HEK293 (cell line): ENCODE measurements around the gene CLASRP.
A peak's percentile ranks its signal among the peaks of the same experiment; 100 is the strongest.

Source experiments
- KLF10 ChIP-seq: fragments of 450-650 bp; IDR thresholded peaks from 2 replicates; pipeline ENCODE4 v1.5.1; 2018; ENCODE audit warnings: missing biosample characterization, mild to moderate bottlenecking, missing genetic modification characterization
- KLF7 ChIP-seq: fragments of 450-650 bp; formaldehyde crosslinking; IDR thresholded peaks from 2 replicates; pipeline ENCODE4 v1.5.1; 2016; ENCODE audit warnings: missing biosample characterization, missing genetic modification characterization, borderline replicate concordance
- MYNN ChIP-seq: fragments of 450-650 bp; formaldehyde crosslinking; IDR thresholded peaks from 2 replicates; pipeline ENCODE4 v1.5.1; 2016; ENCODE audit warnings: missing biosample characterization, missing genetic modification characterization, borderline replicate concordance
- OSR2 ChIP-seq: fragments of 450-650 bp; formaldehyde crosslinking; IDR thresholded peaks from 2 replicates; pipeline ENCODE4 v1.5.1; 2016; ENCODE audit warnings: missing biosample characterization, missing genetic modification characterization
- SCRT1 ChIP-seq: fragments of 450-650 bp; formaldehyde crosslinking; IDR thresholded peaks from 2 replicates; pipeline ENCODE4 v1.5.1; 2016; ENCODE audit warnings: missing biosample characterization, missing genetic modification characterization, borderline replicate concordance
- SCRT2 ChIP-seq: fragments of 450-650 bp; formaldehyde crosslinking; IDR thresholded peaks from 2 replicates; pipeline ENCODE4 v1.5.1; 2016; ENCODE audit warnings: missing biosample characterization, missing genetic modification characterization
- TRIM28 ChIP-seq: IDR thresholded peaks from 2 replicates; pipeline ENCODE4 v1.6.1; 2011; ENCODE audit warnings: low read length, control low read depth, borderline replicate concordance
- ZNF157 ChIP-seq: fragments of 450-650 bp; formaldehyde crosslinking; IDR thresholded peaks from 2 replicates; pipeline ENCODE4 v1.5.1; 2016; ENCODE audit warnings: missing biosample characterization, missing genetic modification characterization
- ZNF184 ChIP-seq: fragments of 450-650 bp; IDR thresholded peaks from 2 replicates; pipeline ENCODE4 v1.5.1; 2018; ENCODE audit warnings: missing biosample characterization, mild to moderate bottlenecking, missing genetic modification characterization
- ZNF391 ChIP-seq: fragments of 450-650 bp; formaldehyde crosslinking; IDR thresholded peaks from 2 replicates; pipeline ENCODE4 v1.5.1; 2016; ENCODE audit warnings: low read depth, missing biosample characterization, missing genetic modification characterization, borderline replicate concordance
- ZNF394 ChIP-seq: fragments of 450-650 bp; formaldehyde crosslinking; IDR thresholded peaks from 2 replicates; pipeline ENCODE4 v1.5.1; 2016; ENCODE audit warnings: missing biosample characterization, missing genetic modification characterization, mild to moderate bottlenecking, moderate library complexity, borderline replicate concordance
- ZNF404 ChIP-seq: fragments of 450-650 bp; formaldehyde crosslinking; IDR thresholded peaks from 2 replicates; pipeline ENCODE4 v1.5.1; 2017; ENCODE audit warnings: missing biosample characterization, missing genetic modification characterization
- ZNF513 ChIP-seq: fragments of 450-650 bp; IDR thresholded peaks from 2 replicates; pipeline ENCODE4 v1.5.1; 2018; ENCODE audit warnings: missing biosample characterization, missing genetic modification characterization
- ZNF529 ChIP-seq: fragments of 450-650 bp; formaldehyde crosslinking; IDR thresholded peaks from 2 replicates; pipeline ENCODE4 v1.5.1; 2017; ENCODE audit warnings: missing genetic modification characterization, missing biosample characterization; ENCODE audit not compliant: insufficient replicate concordance
- ZNF560 ChIP-seq: fragments of 450-650 bp; formaldehyde crosslinking; IDR thresholded peaks from 2 replicates; pipeline ENCODE4 v1.5.1; 2017; ENCODE audit warnings: missing biosample characterization, missing genetic modification characterization, borderline replicate concordance
- ZNF571 ChIP-seq: fragments of 450-650 bp; formaldehyde crosslinking; IDR thresholded peaks from 2 replicates; pipeline ENCODE4 v1.5.0; 2017; ENCODE audit warnings: missing biosample characterization, missing genetic modification characterization
- ZNF580 ChIP-seq: fragments of 450-650 bp; formaldehyde crosslinking; IDR thresholded peaks from 2 replicates; pipeline ENCODE4 v1.5.1; 2016; ENCODE audit warnings: missing biosample characterization, missing genetic modification characterization
- ZNF645 ChIP-seq: fragments of 450-650 bp; formaldehyde crosslinking; IDR thresholded peaks from 2 replicates; pipeline ENCODE4; 2016; ENCODE audit warnings: missing biosample characterization, missing genetic modification characterization
- ZNF677 ChIP-seq: fragments of 450-650 bp; IDR thresholded peaks from 2 replicates; pipeline ENCODE4 v1.5.0; 2018; ENCODE audit warnings: missing biosample characterization, mild to moderate bottlenecking, missing genetic modification characterization, moderate library complexity
- ZNF777 ChIP-seq: fragments of 450-650 bp; formaldehyde crosslinking; IDR thresholded peaks from 2 replicates; pipeline ENCODE4 v1.5.1; 2017; ENCODE audit warnings: missing biosample characterization, missing genetic modification characterization, borderline replicate concordance
- TF ChIP-seq, protein P1 (sequence below): fragments of 450-650 bp; formaldehyde crosslinking; conservative IDR thresholded peaks from 2 replicates; pipeline ENCODE4 v1.5.1; 2016; ENCODE audit warnings: low read depth, missing biosample characterization, missing genetic modification characterization
- TF ChIP-seq, protein P2 (sequence below): fragments of 450-650 bp; formaldehyde crosslinking; conservative IDR thresholded peaks from 2 replicates; pipeline ENCODE4 v1.5.1; 2016; ENCODE audit warnings: low read depth, missing biosample characterization, missing genetic modification characterization
- TF ChIP-seq, protein P3 (sequence below): fragments of 450-650 bp; formaldehyde crosslinking; IDR thresholded peaks from 2 replicates; pipeline ENCODE4 v1.5.1; 2016; ENCODE audit warnings: missing biosample characterization, missing genetic modification characterization, low read depth

CLASRP gene

GRCh38 chr19:45092747-45093678 is 54.2 kb downstream of the CLASRP start, which contains the start of gene PPP1R37 (continued):
- TF ChIP-seq ZNF777 (tag by site-specific recombination) = no peak
- TF ChIP-seq, protein P1, sequence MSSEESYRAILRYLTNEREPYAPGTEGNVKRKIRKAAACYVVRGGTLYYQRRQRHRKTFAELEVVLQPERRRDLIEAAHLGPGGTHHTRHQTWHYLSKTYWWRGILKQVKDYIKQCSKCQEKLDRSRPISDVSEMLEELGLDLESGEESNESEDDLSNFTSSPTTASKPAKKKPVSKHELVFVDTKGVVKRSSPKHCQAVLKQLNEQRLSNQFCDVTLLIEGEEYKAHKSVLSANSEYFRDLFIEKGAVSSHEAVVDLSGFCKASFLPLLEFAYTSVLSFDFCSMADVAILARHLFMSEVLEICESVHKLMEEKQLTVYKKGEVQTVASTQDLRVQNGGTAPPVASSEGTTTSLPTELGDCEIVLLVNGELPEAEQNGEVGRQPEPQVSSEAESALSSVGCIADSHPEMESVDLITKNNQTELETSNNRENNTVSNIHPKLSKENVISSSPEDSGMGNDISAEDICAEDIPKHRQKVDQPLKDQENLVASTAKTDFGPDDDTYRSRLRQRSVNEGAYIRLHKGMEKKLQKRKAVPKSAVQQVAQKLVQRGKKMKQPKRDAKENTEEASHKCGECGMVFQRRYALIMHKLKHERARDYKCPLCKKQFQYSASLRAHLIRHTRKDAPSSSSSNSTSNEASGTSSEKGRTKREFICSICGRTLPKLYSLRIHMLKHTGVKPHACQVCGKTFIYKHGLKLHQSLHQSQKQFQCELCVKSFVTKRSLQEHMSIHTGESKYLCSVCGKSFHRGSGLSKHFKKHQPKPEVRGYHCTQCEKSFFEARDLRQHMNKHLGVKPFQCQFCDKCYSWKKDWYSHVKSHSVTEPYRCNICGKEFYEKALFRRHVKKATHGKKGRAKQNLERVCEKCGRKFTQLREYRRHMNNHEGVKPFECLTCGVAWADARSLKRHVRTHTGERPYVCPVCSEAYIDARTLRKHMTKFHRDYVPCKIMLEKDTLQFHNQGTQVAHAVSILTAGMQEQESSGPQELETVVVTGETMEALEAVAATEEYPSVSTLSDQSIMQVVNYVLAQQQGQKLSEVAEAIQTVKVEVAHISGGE = peak; percentile 44; the same call in 1 of the 2 replicates
- TF ChIP-seq KLF10 (tag by site-specific recombination) = peak; percentile 89
- TF ChIP-seq MYNN (tag by site-specific recombination) = no peak
- no peak for TF ChIP-seq ZNF529 (tag by site-specific recombination)
- peak; percentile 37; the same call in 1 of the 2 replicates for TF ChIP-seq SCRT2 (tag by site-specific recombination)
- 0 out of 2 replicates have a peak, but pooled peaks have one; percentile 45 for TF ChIP-seq TRIM28
- peak; percentile 34; the same call in 1 of the 2 replicates for TF ChIP-seq OSR2 (tag by site-specific recombination)
- TF ChIP-seq, protein P2, sequence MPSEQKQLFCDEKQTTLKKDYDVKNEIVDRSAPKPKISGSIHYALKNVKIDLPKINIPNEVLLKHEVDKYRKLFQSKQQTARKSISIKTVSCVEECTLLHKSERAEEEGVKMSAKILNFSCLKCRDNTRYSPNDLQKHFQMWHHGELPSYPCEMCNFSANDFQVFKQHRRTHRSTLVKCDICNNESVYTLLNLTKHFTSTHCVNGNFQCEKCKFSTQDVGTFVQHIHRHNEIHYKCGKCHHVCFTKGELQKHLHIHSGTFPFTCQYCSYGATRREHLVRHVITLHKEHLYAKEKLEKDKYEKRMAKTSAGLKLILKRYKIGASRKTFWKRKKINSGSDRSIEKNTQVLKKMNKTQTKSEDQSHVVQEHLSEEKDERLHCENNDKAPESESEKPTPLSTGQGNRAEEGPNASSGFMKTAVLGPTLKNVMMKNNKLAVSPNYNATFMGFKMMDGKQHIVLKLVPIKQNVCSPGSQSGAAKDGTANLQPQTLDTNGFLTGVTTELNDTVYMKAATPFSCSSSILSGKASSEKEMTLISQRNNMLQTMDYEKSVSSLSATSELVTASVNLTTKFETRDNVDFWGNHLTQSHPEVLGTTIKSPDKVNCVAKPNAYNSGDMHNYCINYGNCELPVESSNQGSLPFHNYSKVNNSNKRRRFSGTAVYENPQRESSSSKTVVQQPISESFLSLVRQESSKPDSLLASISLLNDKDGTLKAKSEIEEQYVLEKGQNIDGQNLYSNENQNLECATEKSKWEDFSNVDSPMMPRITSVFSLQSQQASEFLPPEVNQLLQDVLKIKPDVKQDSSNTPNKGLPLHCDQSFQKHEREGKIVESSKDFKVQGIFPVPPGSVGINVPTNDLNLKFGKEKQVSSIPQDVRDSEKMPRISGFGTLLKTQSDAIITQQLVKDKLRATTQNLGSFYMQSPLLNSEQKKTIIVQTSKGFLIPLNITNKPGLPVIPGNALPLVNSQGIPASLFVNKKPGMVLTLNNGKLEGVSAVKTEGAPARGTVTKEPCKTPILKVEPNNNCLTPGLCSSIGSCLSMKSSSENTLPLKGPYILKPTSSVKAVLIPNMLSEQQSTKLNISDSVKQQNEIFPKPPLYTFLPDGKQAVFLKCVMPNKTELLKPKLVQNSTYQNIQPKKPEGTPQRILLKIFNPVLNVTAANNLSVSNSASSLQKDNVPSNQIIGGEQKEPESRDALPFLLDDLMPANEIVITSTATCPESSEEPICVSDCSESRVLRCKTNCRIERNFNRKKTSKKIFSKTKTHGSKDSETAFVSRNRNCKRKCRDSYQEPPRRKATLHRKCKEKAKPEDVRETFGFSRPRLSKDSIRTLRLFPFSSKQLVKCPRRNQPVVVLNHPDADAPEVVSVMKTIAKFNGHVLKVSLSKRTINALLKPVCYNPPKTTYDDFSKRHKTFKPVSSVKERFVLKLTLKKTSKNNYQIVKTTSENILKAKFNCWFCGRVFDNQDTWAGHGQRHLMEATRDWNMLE (tag by site-specific recombination) = peak; percentile 51; the same call in 1 of the 2 replicates
- TF ChIP-seq ZNF391 (tag by site-specific recombination) = peak; percentile 70; the same call in 1 of the 2 replicates
- no peak for TF ChIP-seq ZNF404 (tag by site-specific recombination)
- TF ChIP-seq ZNF394 (tag by site-specific recombination) = no peak
- TF ChIP-seq ZNF513 = peak; percentile 6; the same call in 1 of the 2 replicates
- TF ChIP-seq ZNF645 (tag by site-specific recombination) = no peak
- TF ChIP-seq ZNF157 (tag by site-specific recombination) = no peak
- TF ChIP-seq ZNF677 = no peak
- no peak for TF ChIP-seq ZNF184 (tag by site-specific recombination)
- no peak for TF ChIP-seq ZNF560
- TF ChIP-seq, protein P3, sequence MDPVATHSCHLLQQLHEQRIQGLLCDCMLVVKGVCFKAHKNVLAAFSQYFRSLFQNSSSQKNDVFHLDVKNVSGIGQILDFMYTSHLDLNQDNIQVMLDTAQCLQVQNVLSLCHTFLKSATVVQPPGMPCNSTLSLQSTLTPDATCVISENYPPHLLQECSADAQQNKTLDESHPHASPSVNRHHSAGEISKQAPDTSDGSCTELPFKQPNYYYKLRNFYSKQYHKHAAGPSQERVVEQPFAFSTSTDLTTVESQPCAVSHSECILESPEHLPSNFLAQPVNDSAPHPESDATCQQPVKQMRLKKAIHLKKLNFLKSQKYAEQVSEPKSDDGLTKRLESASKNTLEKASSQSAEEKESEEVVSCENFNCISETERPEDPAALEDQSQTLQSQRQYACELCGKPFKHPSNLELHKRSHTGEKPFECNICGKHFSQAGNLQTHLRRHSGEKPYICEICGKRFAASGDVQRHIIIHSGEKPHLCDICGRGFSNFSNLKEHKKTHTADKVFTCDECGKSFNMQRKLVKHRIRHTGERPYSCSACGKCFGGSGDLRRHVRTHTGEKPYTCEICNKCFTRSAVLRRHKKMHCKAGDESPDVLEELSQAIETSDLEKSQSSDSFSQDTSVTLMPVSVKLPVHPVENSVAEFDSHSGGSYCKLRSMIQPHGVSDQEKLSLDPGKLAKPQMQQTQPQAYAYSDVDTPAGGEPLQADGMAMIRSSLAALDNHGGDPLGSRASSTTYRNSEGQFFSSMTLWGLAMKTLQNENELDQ (tag by site-specific recombination) = no peak
- peak; percentile 92 for TF ChIP-seq KLF7 (tag by site-specific recombination)
- TF ChIP-seq ZNF571 (tag by site-specific recombination) = no peak
- peak; percentile 63 for TF ChIP-seq ZNF580 (tag by site-specific recombination)
- peak; percentile 54; the same call in 1 of the 2 replicates for TF ChIP-seq SCRT1 (tag by site-specific recombination)
